GM10248 (cell line): ENCODE data around the gene SSRP1.

ENCODE experiments used
- CTCF ChIA-PET: fragments of 300-600 bp; sonication (Branson Sonifier 250); formaldehyde crosslinking; extraction: SDS; loops from one replicate; lab custom pipeline; 2021; ENCODE audit warnings: antibody characterized with exemption; lab: Yijun Ruan, JAX
- POLR2A ChIA-PET: fragments of 350-650 bp; sonication (Branson Sonifier 250); formaldehyde crosslinking; extraction: SDS; loops from one replicate; lab custom pipeline; 2020; ENCODE audit warnings: antibody characterized with exemption; lab: Yijun Ruan, JAX
- DNase-seq: peaks from one replicate; pipeline ENCODE4 v3.0.0; 2012; ENCODE audit errors: extremely low spot score
- CTCF ChIP-seq: IDR thresholded peaks from 2 replicates; pipeline ENCODE4 v1.5.1; 2012; ENCODE audit warnings: mild to moderate bottlenecking, low read depth; ENCODE audit errors: extremely low read depth, missing control alignments, control extremely low read depth

Gene SSRP1

GRCh38 chr11:57360991-57361390, 25.3 kb upstream of the SSRP1 start:
- DNase-seq, result no peak
- TF ChIP-seq CTCF, result no peak
- ChIA-PET CTCF (interaction anchor here (1.4 to 6.2 kb wide), 7 partner anchors 10 to 283 kb away, joined by 3 to 32 read pairs (median 4); no protein-coding TSS in a partner anchor), POLR2A (no interaction called here)

DNA sequence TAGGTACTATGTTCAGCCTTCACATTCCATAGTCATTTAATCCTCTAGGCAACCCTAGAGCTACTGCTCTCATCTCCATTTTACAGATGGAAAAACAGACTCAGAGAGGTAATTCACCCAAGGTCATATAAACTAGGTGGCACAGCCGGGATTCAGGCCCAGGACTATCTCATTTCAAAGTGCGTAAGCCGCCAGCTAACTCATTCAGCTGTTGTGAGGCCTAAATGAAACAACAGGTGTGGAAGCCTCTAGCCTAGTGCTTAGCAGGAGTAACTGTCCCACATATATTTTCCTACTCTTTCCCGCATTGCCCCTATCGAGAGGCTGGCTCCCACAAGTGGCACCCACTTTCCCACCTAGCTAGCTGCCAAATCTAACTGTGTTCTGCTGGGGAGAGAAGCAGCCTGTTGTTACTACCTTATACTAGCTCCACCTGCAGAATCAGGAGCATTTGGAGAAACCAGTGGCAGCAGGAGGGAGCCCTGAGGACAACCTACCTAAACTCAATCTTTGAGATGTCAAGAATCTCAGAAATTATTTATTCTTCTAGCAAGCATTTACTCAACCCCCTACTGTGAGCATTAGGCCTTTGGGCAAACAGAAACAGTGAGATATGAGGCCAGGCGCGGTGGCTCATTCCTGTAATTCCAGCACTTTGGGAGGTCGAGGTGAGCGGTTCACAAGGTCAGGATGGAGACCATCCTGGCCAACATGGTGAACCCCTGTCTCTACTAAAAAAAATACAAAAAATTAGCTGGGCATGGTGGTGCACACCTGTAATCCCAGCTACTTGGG, 24.4 kb upstream of the SSRP1 start:
- no peak for TF ChIP-seq CTCF
- CTCF ChIA-PET, result interaction anchor here (1.2 to 6.2 kb wide), 6 partner anchors 9 to 284 kb away, joined by 4 to 32 read pairs (median 4); no protein-coding TSS in a partner anchor
- no peak for DNase-seq
- POLR2A ChIA-PET, result no interaction called here

DNA sequence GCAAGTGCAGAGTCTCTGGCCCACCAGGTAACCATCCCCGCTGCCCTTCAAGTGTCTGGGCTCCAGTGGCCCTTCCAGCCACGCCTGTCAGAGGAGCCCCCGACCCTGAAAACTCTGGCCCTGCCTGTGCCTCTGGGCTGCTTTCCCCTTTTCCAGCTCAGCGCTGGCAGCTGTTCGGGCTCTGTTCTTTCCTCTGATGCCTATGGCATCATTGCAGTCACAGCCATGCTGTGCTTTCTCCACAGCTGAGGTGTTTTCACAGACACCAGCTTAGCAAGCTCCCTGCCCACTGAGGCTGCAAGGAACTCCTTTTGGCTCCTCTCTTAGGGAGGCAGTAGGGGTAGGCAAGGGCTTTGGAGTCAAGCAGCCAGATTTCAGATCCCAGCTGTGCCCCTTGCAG, 23.7 kb upstream of the SSRP1 start:
- TF ChIP-seq CTCF, result no peak
- no peak for DNase-seq
- ChIA-PET POLR2A (no interaction called here), CTCF (interaction anchor here (1.0 to 6.2 kb wide), 6 partner anchors 8 to 519 kb away, joined by 3 to 32 read pairs (median 4); no protein-coding TSS in a partner anchor)

- ChIA-PET CTCF (interaction anchor here (1.0 to 6.2 kb wide), 6 partner anchors 8 to 518 kb away, joined by 3 to 32 read pairs (median 4); no protein-coding TSS in a partner anchor), POLR2A (no interaction called here)
- no peak for DNase-seq
- TF ChIP-seq CTCF, result no peak
These were observed 23.3 kb upstream of the SSRP1 start for GRCh38 chr11:57358991-57359390.

- ChIA-PET CTCF (interaction anchor here (1.0 to 6.2 kb wide), 7 partner anchors 8 to 518 kb away, joined by 3 to 32 read pairs (median 4); no protein-coding TSS in a partner anchor), POLR2A (no interaction called here)
- TF ChIP-seq CTCF, result no peak
- no peak for DNase-seq
These were observed 22.9 kb upstream of the SSRP1 start for GRCh38 chr11:57358543-57358961.

DNA sequence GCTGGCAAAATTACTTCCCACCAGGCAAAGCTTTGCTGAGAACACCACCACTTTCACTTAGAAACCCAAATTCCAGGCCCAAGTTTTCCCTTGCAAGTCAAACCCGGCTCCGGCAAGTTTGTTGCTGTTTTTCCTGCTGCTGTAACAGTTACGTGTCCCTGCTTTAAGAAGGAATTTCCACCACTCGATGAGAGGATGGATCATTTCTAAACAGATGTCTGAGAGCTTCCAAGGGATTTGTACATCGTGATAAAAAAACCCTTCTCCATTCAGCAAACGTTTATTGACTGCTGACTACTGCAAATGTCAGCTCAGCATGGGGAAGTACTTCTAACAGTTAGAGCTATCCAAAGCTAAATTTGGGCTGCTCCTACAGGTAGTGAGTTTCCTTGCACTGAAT, 22.2 kb upstream of the SSRP1 start:
- no peak for TF ChIP-seq CTCF
- POLR2A ChIA-PET, result interaction anchor here (0.5 kb wide), 1 partner anchor 43 kb away, joined by 5 read pairs; no protein-coding TSS in a partner anchor
- no peak for DNase-seq
- CTCF ChIA-PET, result interaction anchor here (1.1 to 6.2 kb wide), 6 partner anchors 8 to 210 kb away, joined by 3 to 32 read pairs (median 3); partner anchors contain the start of genes P2RX3 and UBE2L6
